Naive thymus-derived CD4-positive, alpha-beta T cell (primary cell): ENCODE results near the gene MYBPC2. TPM values are rescaled to one million over a fixed set of nuclear protein-coding genes. Genes with fewer than 3 reads are reported as not detected.
"Not testable (repeated sequence)": the region's sequence is repeated elsewhere in the genome, so short reads cannot be mapped to it uniquely, and the experiment has no call there.

Source experiments
- ATAC-seq: fragments of 150-1000 bp; cut with Tn5 transposase; 2 replicates; pipeline ENCODE4 v1.10.0; 2021; ENCODE audit warnings: mild to moderate bottlenecking, moderate library complexity
- CTCF ChIA-PET: fragments of 350-600 bp; sonication (Branson Sonifier 250); formaldehyde crosslinking; loops from one replicate; lab custom pipeline; 2021; ENCODE audit warnings: antibody characterized with exemption; lab: Charles Lee
- POLR2A ChIA-PET: fragments of 350-600 bp; sonication (Branson Sonifier 250); formaldehyde crosslinking; loops from one replicate; lab custom pipeline; 2021; ENCODE audit warnings: antibody characterized with exemption, inconsistent platforms; lab: Charles Lee
- DNase-seq, 9 donors: peaks; one replicate each; pipeline versions ENCODE4 v3.0.0 to v3.0.0-alpha.2; 2020 to 2022; ENCODE audit warnings: mixed read lengths in 1 of 9
- H3K27ac ChIP-seq: one replicate; pipeline ENCODE4 v1.7.0; 2013; ENCODE audit warnings: mild to moderate bottlenecking, low read depth, low read length, moderate library complexity
- H3K27me3 ChIP-seq, 2 donors: one replicate each; pipeline ENCODE4 v1.7.0; 2013; ENCODE audit warnings: low read length in 2 of 2, mild to moderate bottlenecking in 2 of 2, moderate library complexity in 2 of 2; ENCODE audit not compliant: control insufficient read depth in 2 of 2, insufficient read depth in 2 of 2
- H3K36me3 ChIP-seq, 3 experiments: 1 replicate in 2 of 3; 2 replicates in 1 of 3; pipeline ENCODE4 v1.7.0; 2013; ENCODE audit warnings: low read length in 3 of 3, mild to moderate bottlenecking in 3 of 3, moderate library complexity in 1 of 3; ENCODE audit not compliant: insufficient read depth in 3 of 3, control insufficient read depth in 2 of 3
- H3K4me1 ChIP-seq, 2 donors: one replicate each; pipeline ENCODE4 v1.7.0; 2013; ENCODE audit warnings: low read length in 2 of 2, mild to moderate bottlenecking in 2 of 2, moderate library complexity in 1 of 2; ENCODE audit not compliant: control insufficient read depth in 2 of 2, insufficient read depth in 2 of 2
- H3K4me3 ChIP-seq: 2 replicates; pipeline ENCODE4 v1.7.0; 2013; ENCODE audit warnings: mild to moderate bottlenecking, low read length
- H3K9me3 ChIP-seq, 3 experiments: 1 replicate in 2 of 3; 2 replicates in 1 of 3; pipeline ENCODE4 v1.7.0; 2013; ENCODE audit warnings: low read length in 3 of 3; ENCODE audit not compliant: control insufficient read depth in 2 of 3
- H3K27ac Mint-ChIP-seq, 9 donors: one replicate each; pipeline ENCODE4 v1.8.0; 2020 to 2022; ENCODE audit warnings: mixed read lengths in 9 of 9, mild to moderate bottlenecking in 8 of 9, moderate library complexity in 5 of 9, inconsistent platforms in 2 of 9
- H3K27me3 Mint-ChIP-seq, 5 donors: one replicate each; pipeline ENCODE4 v1.8.0; 2021 to 2022; ENCODE audit warnings: mixed read lengths in 5 of 5, mild to moderate bottlenecking in 1 of 5
- H3K36me3 Mint-ChIP-seq, 5 donors: one replicate each; pipeline ENCODE4 v1.8.0; 2020 to 2022; ENCODE audit warnings: mixed read lengths in 5 of 5, mild to moderate bottlenecking in 3 of 5, inconsistent platforms in 1 of 5
- H3K4me1 Mint-ChIP-seq, 7 donors: one replicate each; pipeline ENCODE4 v1.8.0; 2020 to 2022; ENCODE audit warnings: mixed read lengths in 7 of 7, mild to moderate bottlenecking in 3 of 7, inconsistent platforms in 1 of 7
- H3K4me3 Mint-ChIP-seq, 10 donors: one replicate each; pipeline ENCODE4 v1.8.0; 2020 to 2022; ENCODE audit warnings: mild to moderate bottlenecking in 10 of 10, mixed read lengths in 10 of 10, moderate library complexity in 6 of 10, inconsistent platforms in 2 of 10
- H3K9me3 Mint-ChIP-seq, 11 donors: one replicate each; pipeline ENCODE4 v1.8.0; 2020 to 2022; ENCODE audit warnings: mixed read lengths in 11 of 11, mild to moderate bottlenecking in 4 of 11, inconsistent platforms in 1 of 11, moderate library complexity in 1 of 11
- intact Hi-C, 2 donors: fragments of 100-400 bp; cut with micrococcal nuclease; formaldehyde crosslinking; loops; one replicate each; pipeline ENCODE4 v1.15.1; 2023
- polyA plus RNA-seq, 2 donors: library from polyadenylated mRNA; unstranded; fragments of 300-500 nt; fragmentation: Illumina TruSeq; gene quantifications; one replicate each; pipeline ENCODE4 v1.2.3, GENCODE V29; 2021
- total RNA-seq, 6 experiments: library from RNA in 5 of 6; stranded (reverse) in 5 of 6; gene quantifications; 1 replicate in 5 of 6; 2 replicates in 1 of 6; pipeline ENCODE4 v1.2.3 and lab custom pipeline; 2021 to 2026

Gene MYBPC2
- total and polyA plus RNA-seq, 7 experiments from 2014 or later: 0.39 to 0.92 TPM; not detected in 5

GRCh38 chr19:50387176-50387867 lies 45.4 kb upstream of the MYBPC2 start:
- DNase-seq (no peak), ATAC-seq (no peak)
- Histone ChIP-seq H3K36me3 (peaks cover 0 to 14% (median 0%) of the 10 kb centered on the region in 3 experiments), H3K27ac (no peak overlapping the region), H3K4me3 (no peak overlapping the region), H3K9me3 (no peaks in the 10 kb centered on the region), H3K4me1 (peaks cover 3 to 7% of the 10 kb centered on the region in 2 donors), H3K27me3 (no peaks in the 10 kb centered on the region)
- intact Hi-C loops: loop anchor here (10.0 kb wide), 2 partner anchors 337 to 977 kb away; partner anchors contain the start of genes CLDND2 (in 1 of the 2), CLEC11A (in 1 of the 2) and ETFB (in 1 of the 2)
- Mint-ChIP-seq H3K9me3 (peaks cover 0 to 8% (median 0%) of the 10 kb centered on the region in 11 donors), H3K27me3 (no peaks in the 10 kb centered on the region), H3K4me3 (peak overlapping the region in 1 of 10 donors; percentile 12), H3K4me1 (peaks cover 16 to 38% (median 31%) of the 10 kb centered on the region in 7 donors), H3K36me3 (peaks cover 0 to 18% (median 5%) of the 10 kb centered on the region in 5 donors), H3K27ac (peak overlapping the region in 3 of 9 donors; percentile 4 to 62 (median 38))
- ChIA-PET POLR2A (no interaction called here), CTCF (no interaction called here)

GRCh38 chr19:50387868-50388245 lies 44.8 kb upstream of the MYBPC2 start:
- peaks cover 16 to 38% (median 31%) of the 10 kb centered on the region in 7 donors for H3K4me1 Mint-ChIP-seq
- H3K9me3 Mint-ChIP-seq: peaks cover 0 to 8% (median 0%) of the 10 kb centered on the region in 11 donors
- no peak for DNase-seq
- intact Hi-C loops: loop anchor here (10.0 kb wide), 2 partner anchors 337 to 977 kb away; partner anchors contain the start of genes CLDND2 (in 1 of the 2), CLEC11A (in 1 of the 2) and ETFB (in 1 of the 2)
- ATAC-seq: no peak
- Histone ChIP-seq H3K4me1 (peaks cover 3 to 7% of the 10 kb centered on the region in 2 donors), H3K36me3 (peaks cover 0 to 10% (median 0%) of the 10 kb centered on the region in 3 experiments), H3K27ac (no peak overlapping the region), H3K27me3 (no peaks in the 10 kb centered on the region), H3K9me3 (no peaks in the 10 kb centered on the region), H3K4me3 (no peak overlapping the region)
- H3K27me3 Mint-ChIP-seq: no peaks in the 10 kb centered on the region
- CTCF ChIA-PET: no interaction called here
- H3K36me3 Mint-ChIP-seq: peaks cover 0 to 20% (median 5%) of the 10 kb centered on the region in 5 donors
- H3K27ac Mint-ChIP-seq: peak overlapping the region in 2 of 9 donors; percentile 20 to 62
- POLR2A ChIA-PET: no interaction called here
- H3K4me3 Mint-ChIP-seq: peak overlapping the region in 1 of 10 donors; percentile 12

GRCh38 chr19:50390295-50390694 lies 42.4 kb upstream of the MYBPC2 start:
- H3K36me3 ChIP-seq, DNase-seq, POLR2A ChIA-PET, H3K9me3 ChIP-seq, H3K27ac ChIP-seq, H3K27me3 ChIP-seq, CTCF ChIA-PET, intact Hi-C loops, H3K4me3 ChIP-seq, H3K4me1 ChIP-seq, H3K27me3 Mint-ChIP-seq, H3K9me3 Mint-ChIP-seq, H3K4me3 Mint-ChIP-seq, H3K27ac Mint-ChIP-seq, ATAC-seq: not testable (repeated sequence)
- H3K36me3 Mint-ChIP-seq: peaks cover 5 to 30% (median 10%) of the 10 kb centered on the region in 5 donors
- peaks cover under 1 to 18% (median 9%) of the 10 kb centered on the region in 7 donors for H3K4me1 Mint-ChIP-seq

- POLR2A ChIA-PET, H3K27me3 ChIP-seq, H3K9me3 Mint-ChIP-seq, ATAC-seq, H3K27ac ChIP-seq, H3K36me3 ChIP-seq, CTCF ChIA-PET, H3K4me3 ChIP-seq, H3K4me1 ChIP-seq, H3K4me3 Mint-ChIP-seq, H3K27me3 Mint-ChIP-seq, H3K27ac Mint-ChIP-seq, H3K9me3 ChIP-seq, DNase-seq, intact Hi-C loops: not testable (repeated sequence)
- Mint-ChIP-seq H3K4me1 (peaks cover under 1 to 15% (median 8%) of the 10 kb centered on the region in 7 donors), H3K36me3 (peaks cover 8 to 30% (median 14%) of the 10 kb centered on the region in 5 donors)
Measured at GRCh38 chr19:50390952-50391351, 41.7 kb upstream of the MYBPC2 start.

- no peak overlapping the region for H3K4me3 ChIP-seq
- intact Hi-C loops: no loop called here
- no peak for ATAC-seq
- Mint-ChIP-seq H3K27ac (no peak overlapping the region), H3K27me3 (no peaks in the 10 kb centered on the region), H3K36me3 (peaks cover 5 to 28% (median 14%) of the 10 kb centered on the region in 5 donors), H3K9me3 (no peaks in the 10 kb centered on the region), H3K4me3 (no peak overlapping the region), H3K4me1 (peaks cover 0 to 12% (median 5%) of the 10 kb centered on the region in 7 donors)
- no peaks in the 10 kb centered on the region for H3K27me3 ChIP-seq
- no peak overlapping the region for H3K27ac ChIP-seq
- no peaks in the 10 kb centered on the region for H3K9me3 ChIP-seq
- peaks cover 0 to under 1% (median 0%) of the 10 kb centered on the region in 3 experiments for H3K36me3 ChIP-seq
- H3K4me1 ChIP-seq: no peaks in the 10 kb centered on the region
- ChIA-PET POLR2A (no interaction called here), CTCF (no interaction called here)
- DNase-seq: no peak
Measured at GRCh38 chr19:50392759-50393158, 39.9 kb upstream of the MYBPC2 start.

GRCh38 chr19:50393589-50393988 lies 39.1 kb upstream of the MYBPC2 start:
- DNase-seq (no peak), ATAC-seq (no peak)
- Histone ChIP-seq H3K4me3 (no peak overlapping the region), H3K36me3 (no peaks in the 10 kb centered on the region), H3K9me3 (no peaks in the 10 kb centered on the region), H3K27ac (no peak overlapping the region), H3K27me3 (no peaks in the 10 kb centered on the region), H3K4me1 (no peaks in the 10 kb centered on the region)
- H3K9me3 Mint-ChIP-seq: no peaks in the 10 kb centered on the region
- peaks cover 0 to 7% (median 4%) of the 10 kb centered on the region in 7 donors for H3K4me1 Mint-ChIP-seq
- POLR2A ChIA-PET: no interaction called here
- intact Hi-C loops: no loop called here
- H3K4me3 Mint-ChIP-seq: no peak overlapping the region
- H3K27me3 Mint-ChIP-seq: no peaks in the 10 kb centered on the region
- H3K27ac Mint-ChIP-seq: no peak overlapping the region
- CTCF ChIA-PET: no interaction called here
- H3K36me3 Mint-ChIP-seq: peaks cover 3 to 30% (median 11%) of the 10 kb centered on the region in 5 donors
